DOHH2 (cell line): Measurements from ENCODE around the gene SLC35E3.

ENCODE experiments used
- CTCF ChIP-seq: fragments of 200-600 bp; sonication (generic); IDR thresholded peaks from one replicate; pipeline ENCODE4 v1.5.1; 2014; ENCODE audit warnings: antibody characterized with exemption, mild to moderate bottlenecking, low read depth, low read length; ENCODE audit not compliant: poor library complexity, severe bottlenecking
- EZH2phosphoT487 ChIP-seq: fragments of 200-600 bp; sonication (generic); IDR thresholded peaks from 2 replicates; pipeline ENCODE4 v1.6.1; 2017; ENCODE audit warnings: borderline replicate concordance, mild to moderate bottlenecking, antibody characterized with exemption, low read length, moderate library complexity, mixed read lengths

DNA sequence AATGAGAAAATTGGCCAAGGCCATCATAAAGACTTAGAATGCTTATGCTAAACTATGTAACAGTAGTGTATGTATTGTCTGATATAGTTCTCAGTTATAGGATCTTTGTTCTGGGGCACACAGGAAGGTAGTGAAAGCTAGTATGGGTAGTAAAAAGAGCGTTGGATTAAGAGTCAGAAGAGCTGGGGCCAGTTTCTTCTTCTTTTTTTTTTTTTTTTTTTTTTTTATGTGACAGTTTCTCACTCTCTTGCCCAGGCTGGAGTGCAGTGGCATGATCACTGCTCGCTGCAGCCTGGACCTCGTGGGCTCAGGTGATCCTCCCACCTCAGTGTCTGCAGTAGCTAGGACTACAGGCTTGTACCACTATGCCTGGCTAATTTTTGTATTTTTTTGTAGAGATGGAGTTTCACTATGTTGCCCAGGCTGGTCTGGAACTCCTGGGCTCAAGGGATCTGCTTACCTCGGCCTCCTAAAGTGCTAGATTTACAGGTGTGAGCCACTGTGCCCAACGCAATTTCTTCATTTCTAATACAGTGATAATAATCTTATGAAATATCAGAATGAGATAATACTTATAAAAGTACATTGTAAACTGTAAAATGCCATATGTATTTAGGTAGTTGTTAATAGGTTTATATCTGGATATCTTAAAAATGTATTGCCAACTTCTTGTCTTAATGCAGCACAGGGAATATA lies 69.4 kb downstream of the SLC35E3 start:
- TF ChIP-seq EZH2phosphoT487, result no peak
- TF ChIP-seq CTCF, result no peak
